AG10803 (cell line): Measurements from ENCODE around the gene EPS15.
A peak's percentile ranks its signal among the peaks of the same experiment; 100 is the strongest.
"Not testable (repeated sequence)": the region's sequence is repeated elsewhere in the genome, so short reads cannot be mapped to it uniquely, and the experiment has no call there.

Experiments used
- DNase-seq: peaks from one replicate; pipeline ENCODE4 v3.0.0; 2010; ENCODE audit warnings: low read depth
- H3K4me3 ChIP-seq: 2 replicates; pipeline ENCODE4 v1.5.1; 2011; ENCODE audit warnings: mild to moderate bottlenecking, low read length, control low read depth
- CTCF ChIP-seq: conservative IDR thresholded peaks from 2 replicates; pipeline ENCODE4 v1.5.1; 2011; ENCODE audit warnings: mild to moderate bottlenecking, low read length, control low read depth, inconsistent platforms

The EPS15 gene

GRCh38 chr1:51489472-51489871 is 29.6 kb downstream of the EPS15 start:
- TF ChIP-seq CTCF, result no peak
- H3K4me3 ChIP-seq, result no peak overlapping the region
- DNase-seq, result no peak

- no peak for TF ChIP-seq CTCF
- no peak overlapping the region for H3K4me3 ChIP-seq
- peak; percentile 5 for DNase-seq
Measured at GRCh38 chr1:51488372-51489050, 30.6 kb downstream of the EPS15 start.

GRCh38 chr1:51487628-51488027 is 31.4 kb downstream of the EPS15 start:
- no peak for TF ChIP-seq CTCF
- H3K4me3 ChIP-seq, result no peak overlapping the region
- DNase-seq, result no peak

GRCh38 chr1:51484591-51484990 is 34.5 kb downstream of the EPS15 start:
- peak; percentile 80 for DNase-seq
- no peak for TF ChIP-seq CTCF
- H3K4me3 ChIP-seq, result no peak overlapping the region

- H3K4me3 ChIP-seq, result no peak overlapping the region
- no peak for TF ChIP-seq CTCF
- DNase-seq, result peak; percentile 48
Measured at GRCh38 chr1:51482881-51483280, 36.2 kb downstream of the EPS15 start.

- not testable (repeated sequence) for DNase-seq, H3K4me3 ChIP-seq
Measured at GRCh38 chr1:51474832-51475620, 44.0 kb downstream of the EPS15 start.

- no peak for TF ChIP-seq CTCF
- no peak overlapping the region for H3K4me3 ChIP-seq
- DNase-seq, result no peak
Measured at GRCh38 chr1:51473331-51474115, 45.5 kb downstream of the EPS15 start.
